ENCODE measurements around the gene CDH22.

CDH22 gene

DNA sequence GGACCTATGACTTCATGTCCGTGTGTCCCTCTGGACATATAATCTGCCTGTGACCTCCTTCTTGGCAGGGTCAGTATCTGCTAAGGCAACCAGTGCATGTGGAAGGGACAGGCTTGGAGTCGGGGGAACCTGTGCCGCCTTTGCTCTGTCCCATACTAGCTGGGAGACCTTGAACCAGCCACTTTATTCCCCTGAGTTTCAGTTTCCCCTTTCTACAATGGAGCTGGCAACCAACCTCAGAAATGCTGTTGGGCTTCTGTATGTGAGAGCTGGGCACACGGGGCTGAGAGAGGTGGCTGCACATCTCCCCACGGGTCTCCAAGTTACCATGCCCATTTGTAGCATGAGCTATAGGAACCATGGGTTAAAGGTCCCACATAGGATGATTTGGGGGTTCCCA, 136.4 kb downstream of the CDH22 start:
- DNase-seq, result no peak
- Histone ChIP-seq H3K4me1 (ENCODE audit: insufficient read depth, low read length) (no peaks in the 10 kb centered on the region), H3K36me3 (ENCODE audit: insufficient read depth, low read length) (no peaks in the 10 kb centered on the region), H3K9ac (ENCODE audit: low read depth, low read length) (no peak overlapping the region), H3K4me3 (ENCODE audit: low read depth in 1 of 2, low read length in 2 of 2) (no peak overlapping the region), H3K27ac (ENCODE audit: low read length) (no peak overlapping the region), H3K4me2 (ENCODE audit: insufficient read depth, low read length) (no peak overlapping the region), H3K27me3 (ENCODE audit: insufficient read depth, low read length, poor library complexity) (peaks cover 11% of the 10 kb centered on the region), H3K9me3 (ENCODE audit: insufficient read depth, low read length, severe bottlenecking) (no peaks in the 10 kb centered on the region), H4K20me1 (ENCODE audit: insufficient read depth, low read length) (peaks cover 12% of the 10 kb centered on the region), H2AFZ (ENCODE audit: low read depth, low read length) (no peak overlapping the region), H3K79me2 (ENCODE audit: insufficient read depth, low read length) (no peaks in the 10 kb centered on the region)
- no peak for TF ChIP-seq EZH2 (IDR thresholded peaks at IDR 0.05; ENCODE audit: borderline replicate concordance, low read depth, low read length, severe bottlenecking)
- TF ChIP-seq, protein P1, sequence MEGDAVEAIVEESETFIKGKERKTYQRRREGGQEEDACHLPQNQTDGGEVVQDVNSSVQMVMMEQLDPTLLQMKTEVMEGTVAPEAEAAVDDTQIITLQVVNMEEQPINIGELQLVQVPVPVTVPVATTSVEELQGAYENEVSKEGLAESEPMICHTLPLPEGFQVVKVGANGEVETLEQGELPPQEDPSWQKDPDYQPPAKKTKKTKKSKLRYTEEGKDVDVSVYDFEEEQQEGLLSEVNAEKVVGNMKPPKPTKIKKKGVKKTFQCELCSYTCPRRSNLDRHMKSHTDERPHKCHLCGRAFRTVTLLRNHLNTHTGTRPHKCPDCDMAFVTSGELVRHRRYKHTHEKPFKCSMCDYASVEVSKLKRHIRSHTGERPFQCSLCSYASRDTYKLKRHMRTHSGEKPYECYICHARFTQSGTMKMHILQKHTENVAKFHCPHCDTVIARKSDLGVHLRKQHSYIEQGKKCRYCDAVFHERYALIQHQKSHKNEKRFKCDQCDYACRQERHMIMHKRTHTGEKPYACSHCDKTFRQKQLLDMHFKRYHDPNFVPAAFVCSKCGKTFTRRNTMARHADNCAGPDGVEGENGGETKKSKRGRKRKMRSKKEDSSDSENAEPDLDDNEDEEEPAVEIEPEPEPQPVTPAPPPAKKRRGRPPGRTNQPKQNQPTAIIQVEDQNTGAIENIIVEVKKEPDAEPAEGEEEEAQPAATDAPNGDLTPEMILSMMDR (IDR thresholded peaks at IDR 0.05; ENCODE audit: borderline replicate concordance, extremely low read depth, low read length, poor library complexity, severe bottlenecking), result no peak
- ATAC-seq (ENCODE audit: insufficient read depth, low read depth), result no peak

DNA sequence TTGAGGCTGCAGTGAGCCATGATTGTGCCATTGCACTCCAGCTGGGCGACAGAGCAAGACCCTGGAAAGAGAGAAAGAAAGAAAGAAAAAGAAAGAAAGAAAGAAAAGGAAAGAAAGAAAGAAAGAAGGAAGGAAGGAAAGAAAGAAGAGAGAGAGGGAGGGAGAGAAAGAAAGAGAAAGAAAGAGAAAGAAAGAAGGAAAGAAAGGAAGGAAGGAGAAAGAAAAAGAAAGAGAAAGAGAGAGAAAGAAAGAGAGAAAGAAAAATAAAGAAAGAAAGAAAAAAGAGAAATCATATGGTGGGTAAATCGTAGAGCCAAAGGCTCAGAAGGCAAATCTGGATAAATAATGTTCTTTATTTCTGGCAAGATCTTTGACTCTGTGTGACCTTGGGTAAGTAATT, 136.8 kb downstream of the CDH22 start:
- H3K4me3 ChIP-seq (ENCODE audit: low read depth in 1 of 2, low read length in 2 of 2), result no peak overlapping the region
- H3K9me3 ChIP-seq (ENCODE audit: insufficient read depth, low read length, severe bottlenecking), result no peaks in the 10 kb centered on the region
- no peaks in the 10 kb centered on the region for H3K36me3 ChIP-seq (ENCODE audit: insufficient read depth, low read length)
- no peak for DNase-seq
- no peaks in the 10 kb centered on the region for H3K4me1 ChIP-seq (ENCODE audit: insufficient read depth, low read length)
- no peak overlapping the region for H2AFZ ChIP-seq (ENCODE audit: low read depth, low read length)
- no peaks in the 10 kb centered on the region for H3K79me2 ChIP-seq (ENCODE audit: insufficient read depth, low read length)
- no peak overlapping the region for H3K4me2 ChIP-seq (ENCODE audit: insufficient read depth, low read length)
- H4K20me1 ChIP-seq (ENCODE audit: insufficient read depth, low read length), result peaks cover 9% of the 10 kb centered on the region; the same call in 1 of the 2 replicates
- peaks cover 11% of the 10 kb centered on the region for H3K27me3 ChIP-seq (ENCODE audit: insufficient read depth, low read length, poor library complexity)
- ATAC-seq (ENCODE audit: insufficient read depth, low read depth), result no peak
- TF ChIP-seq, protein P1 (IDR thresholded peaks at IDR 0.05; ENCODE audit: borderline replicate concordance, extremely low read depth, low read length, poor library complexity, severe bottlenecking), result no peak
- TF ChIP-seq EZH2 (IDR thresholded peaks at IDR 0.05; ENCODE audit: borderline replicate concordance, low read depth, low read length, severe bottlenecking), result no peak
- no peak overlapping the region for H3K27ac ChIP-seq (ENCODE audit: low read length)
- H3K9ac ChIP-seq (ENCODE audit: low read depth, low read length), result no peak overlapping the region

DNA sequence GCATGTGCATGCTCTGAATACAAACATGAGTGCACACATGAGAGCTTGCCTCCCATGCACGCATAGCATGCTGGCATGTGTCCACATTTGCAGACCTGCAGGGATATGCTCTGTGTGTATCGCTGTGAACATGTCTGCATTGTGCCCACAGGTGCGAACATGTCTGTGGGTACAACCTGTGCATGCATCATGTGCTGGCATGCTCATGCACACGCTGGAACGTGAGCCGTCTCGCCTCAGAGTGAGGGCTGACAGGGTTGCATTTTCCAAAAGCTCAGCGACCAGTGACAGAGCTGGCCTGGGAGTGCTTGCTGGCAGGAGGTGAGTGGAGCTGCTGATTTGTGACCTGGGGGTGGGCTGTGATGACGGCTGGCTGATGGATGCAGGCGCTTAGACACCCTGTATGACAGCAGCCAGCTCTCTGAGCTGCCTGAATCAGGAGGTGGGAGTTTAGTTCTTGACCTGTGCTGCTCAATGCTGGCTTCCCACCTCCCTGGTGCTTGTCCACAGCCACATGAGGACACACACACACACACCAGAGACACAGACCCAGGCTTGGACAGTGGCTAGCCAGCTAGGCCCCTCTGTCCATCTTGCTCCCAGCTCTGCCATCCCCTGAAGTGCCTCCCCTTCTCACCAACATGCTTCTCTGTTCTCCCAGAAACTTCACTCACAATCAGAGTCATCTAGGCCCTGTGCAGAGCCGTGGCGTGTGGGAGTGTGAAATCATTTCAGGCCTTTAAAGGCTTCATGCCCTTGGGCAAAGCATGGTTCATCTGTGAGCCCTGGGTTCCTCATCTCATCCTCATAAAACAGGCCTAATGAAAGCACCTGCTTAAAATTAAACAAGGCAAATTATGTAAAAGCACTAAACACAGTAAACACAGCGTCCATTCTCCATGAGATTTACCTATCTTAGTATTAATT, 138.8 kb downstream of the CDH22 start:
- Histone ChIP-seq H4K20me1 (ENCODE audit: insufficient read depth, low read length) (0 out of 2 replicates have a peak, but pooled peaks cover 8% of the 10 kb centered on the region), H3K9me3 (ENCODE audit: insufficient read depth, low read length, severe bottlenecking) (no peaks in the 10 kb centered on the region), H3K4me3 (ENCODE audit: low read depth in 1 of 2, low read length in 2 of 2) (no peak overlapping the region), H3K27me3 (ENCODE audit: insufficient read depth, low read length, poor library complexity) (peaks cover 5% of the 10 kb centered on the region), H3K9ac (ENCODE audit: low read depth, low read length) (no peak overlapping the region), H3K79me2 (ENCODE audit: insufficient read depth, low read length) (no peaks in the 10 kb centered on the region), H3K27ac (ENCODE audit: low read length) (no peak overlapping the region), H3K4me2 (ENCODE audit: insufficient read depth, low read length) (no peak overlapping the region), H3K36me3 (ENCODE audit: insufficient read depth, low read length) (no peaks in the 10 kb centered on the region), H2AFZ (ENCODE audit: low read depth, low read length) (no peak overlapping the region), H3K4me1 (ENCODE audit: insufficient read depth, low read length) (no peaks in the 10 kb centered on the region)
- DNase-seq (no peak), ATAC-seq (ENCODE audit: insufficient read depth, low read depth) (no peak)
- no peak for TF ChIP-seq EZH2 (IDR thresholded peaks at IDR 0.05; ENCODE audit: borderline replicate concordance, low read depth, low read length, severe bottlenecking)
- TF ChIP-seq, protein P1 (IDR thresholded peaks at IDR 0.05; ENCODE audit: borderline replicate concordance, extremely low read depth, low read length, poor library complexity, severe bottlenecking), result no peak

All from DND-41 (cell line).